ENCODE measurements around the gene DUSP19.

The DUSP19 gene

GRCh38 chr2:183126635-183127034, 48.1 kb downstream of the DUSP19 start:
- DNase-seq: no peak

- no peak for DNase-seq
Measured at GRCh38 chr2:183134016-183134415, 55.5 kb downstream of the DUSP19 start.

GRCh38 chr2:183148955-183149354, 70.4 kb downstream of the DUSP19 start:
- DNase-seq: no peak

GRCh38 chr2:183149489-183149888, 70.9 kb downstream of the DUSP19 start:
- DNase-seq: no peak
